ENCODE results near the gene MMP27. TPM values are rescaled to one million over a fixed set of nuclear protein-coding genes. Genes with fewer than 3 reads are reported as not detected.

The MMP27 gene
- total RNA-seq, 2 donors from 2014 or later, result 0.16 TPM; not detected in 1

GRCh38 chr11:102669664-102670063 lies 35.9 kb downstream of the MMP27 start:
- TF ChIP-seq CTCF (IDR thresholded peaks at IDR 0.05), result no peak
- Histone ChIP-seq H3K9me3 (no peaks in the 10 kb centered on the region), H3K4me1 (no peaks in the 10 kb centered on the region), H3K27me3 (no peaks in the 10 kb centered on the region), H3K36me3 (no peaks in the 10 kb centered on the region), H3K27ac (no peak overlapping the region), H3K4me3 (no peak overlapping the region), H3K9ac (ENCODE audit: low read depth in 2 of 2, low read length in 2 of 2) (no peak overlapping the region)
- intact Hi-C loops (cut with DNase I), result loop anchor here (10.0 kb wide), 3 partner anchors 75 to 325 kb away; partner anchors contain the start of gene BIRC2
- no peak for DNase-seq

- Histone ChIP-seq H3K4me1 (no peaks in the 10 kb centered on the region), H3K36me3 (no peaks in the 10 kb centered on the region), H3K9ac (ENCODE audit: low read depth in 2 of 2, low read length in 2 of 2) (no peak overlapping the region), H3K27me3 (no peaks in the 10 kb centered on the region), H3K27ac (no peak overlapping the region), H3K4me3 (no peak overlapping the region), H3K9me3 (no peaks in the 10 kb centered on the region)
- TF ChIP-seq CTCF (IDR thresholded peaks at IDR 0.05), result peak; percentile 80
- intact Hi-C loops (cut with DNase I), result loop anchor here (10.0 kb wide), 3 partner anchors 72 to 322 kb away; partner anchors contain the start of gene BIRC2
- DNase-seq, result peak; percentile 31
Measured at GRCh38 chr11:102666331-102666957, 39.1 kb downstream of the MMP27 start.

DNA sequence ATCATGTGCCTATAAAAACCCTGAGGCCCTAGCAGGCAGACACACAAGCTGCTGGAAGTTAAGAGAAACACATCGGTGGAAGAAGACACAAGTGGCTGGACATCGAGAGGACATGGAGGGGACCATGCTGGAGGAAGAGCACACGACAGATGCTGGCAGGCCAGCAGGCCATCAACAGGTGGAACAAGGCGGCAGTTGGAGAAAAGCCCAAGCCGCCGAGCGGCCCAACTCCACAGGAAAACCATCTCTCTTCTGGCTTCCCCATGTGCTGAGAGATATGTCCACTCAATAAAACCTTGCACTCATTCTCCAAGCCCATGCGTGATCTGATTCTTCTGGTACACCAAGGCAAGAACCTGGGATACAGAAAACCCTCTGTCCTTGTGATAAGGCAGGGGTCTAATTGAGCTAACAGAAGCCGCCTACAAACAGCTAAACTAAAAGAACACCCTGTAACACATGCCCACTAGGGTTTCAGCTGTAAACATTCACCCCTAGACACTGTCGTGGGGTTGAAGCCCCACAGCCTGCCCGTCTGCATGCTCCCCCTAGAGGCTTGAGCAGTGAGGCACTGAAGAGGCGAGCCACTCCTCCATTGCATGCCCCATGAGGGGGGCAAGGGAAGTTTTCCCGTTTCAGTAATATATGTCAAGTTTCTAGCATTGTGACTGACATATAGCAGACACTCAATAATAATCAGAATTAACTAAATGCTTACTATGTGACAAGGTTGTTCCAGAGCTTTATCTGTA lies 41.4 kb downstream of the MMP27 start:
- Histone ChIP-seq H3K4me1 (no peaks in the 10 kb centered on the region), H3K27me3 (no peaks in the 10 kb centered on the region), H3K27ac (no peak overlapping the region), H3K9me3 (no peaks in the 10 kb centered on the region), H3K36me3 (no peaks in the 10 kb centered on the region), H3K4me3 (no peak overlapping the region), H3K9ac (ENCODE audit: low read depth in 2 of 2, low read length in 2 of 2) (no peak overlapping the region)
- DNase-seq, result no peak
- TF ChIP-seq CTCF (IDR thresholded peaks at IDR 0.05), result no peak
- intact Hi-C loops (cut with DNase I), result loop anchor here (10.0 kb wide), 3 partner anchors 69 to 319 kb away; partner anchors contain the start of gene BIRC2

- Histone ChIP-seq H3K27ac (no peak overlapping the region), H3K9ac (ENCODE audit: low read depth in 2 of 2, low read length in 2 of 2) (no peak overlapping the region), H3K4me3 (no peak overlapping the region), H3K4me1 (no peaks in the 10 kb centered on the region), H3K9me3 (no peaks in the 10 kb centered on the region), H3K36me3 (no peaks in the 10 kb centered on the region), H3K27me3 (no peaks in the 10 kb centered on the region)
- DNase-seq, result no peak
- intact Hi-C loops (cut with DNase I), result loop anchor here (10.0 kb wide), 3 partner anchors 68 to 318 kb away; partner anchors contain the start of gene BIRC2
- no peak for TF ChIP-seq CTCF (IDR thresholded peaks at IDR 0.05)
Measured at GRCh38 chr11:102662607-102663006, 43.0 kb downstream of the MMP27 start.

- H3K36me3 ChIP-seq, result no peaks in the 10 kb centered on the region
- intact Hi-C loops (cut with DNase I), result loop anchor here (10.0 kb wide), 3 partner anchors 66 to 316 kb away; partner anchors contain the start of gene BIRC2
Measured at GRCh38 chr11:102661040-102661439, 44.5 kb downstream of the MMP27 start.

More at GRCh38 chr11:102661040-102661439, 44.5 kb downstream of the MMP27 start:
- Histone ChIP-seq H3K9ac (ENCODE audit: low read depth in 2 of 2, low read length in 2 of 2) (no peak overlapping the region), H3K27me3 (no peaks in the 10 kb centered on the region), H3K27ac (no peak overlapping the region), H3K9me3 (no peaks in the 10 kb centered on the region), H3K4me1 (no peaks in the 10 kb centered on the region), H3K4me3 (no peak overlapping the region)
- no peak for TF ChIP-seq CTCF (IDR thresholded peaks at IDR 0.05)
- DNase-seq, result no peak
